T-helper 1 cell treated with Interleukin-12 subunit alpha and Interleukin-12 subunit beta and Interleukin-4 antibody, amounts not matched to agents 30 μg/mL and 1 μg/mL, for 36 hours (primary cell): ENCODE results near the gene PRRC2A.
A peak's percentile ranks its signal among the peaks of the same experiment; 100 is the strongest.

ENCODE experiments used
- H3K27ac Mint-ChIP-seq: one replicate; pipeline ENCODE4 v1.8.0; 2021; ENCODE audit warnings: mild to moderate bottlenecking, mixed read lengths
- H3K27me3 Mint-ChIP-seq: one replicate; pipeline ENCODE4 v1.8.0; 2021; ENCODE audit warnings: low read depth, mixed read lengths
- H3K36me3 Mint-ChIP-seq: one replicate; pipeline ENCODE4 v1.8.0; 2021; ENCODE audit warnings: low read depth, mixed read lengths
- H3K4me1 Mint-ChIP-seq: one replicate; pipeline ENCODE4 v1.8.0; 2021; ENCODE audit warnings: low read depth, mixed read lengths
- H3K4me3 Mint-ChIP-seq: one replicate; pipeline ENCODE4 v1.8.0; 2021; ENCODE audit warnings: mild to moderate bottlenecking, moderate library complexity, mixed read lengths
- H3K9me3 Mint-ChIP-seq: one replicate; pipeline ENCODE4 v1.8.0; 2021; ENCODE audit warnings: mixed read lengths

The PRRC2A gene

GRCh38 chr6:31626952-31627351, 6.4 kb downstream of the PRRC2A start:
- no peaks in the 10 kb centered on the region for H3K9me3 Mint-ChIP-seq
- no peak overlapping the region for H3K4me3 Mint-ChIP-seq
- H3K27ac Mint-ChIP-seq: no peak overlapping the region
- peaks cover 18% of the 10 kb centered on the region for H3K4me1 Mint-ChIP-seq
- H3K27me3 Mint-ChIP-seq: no peaks in the 10 kb centered on the region
- peaks cover 68% of the 10 kb centered on the region for H3K36me3 Mint-ChIP-seq

DNA sequence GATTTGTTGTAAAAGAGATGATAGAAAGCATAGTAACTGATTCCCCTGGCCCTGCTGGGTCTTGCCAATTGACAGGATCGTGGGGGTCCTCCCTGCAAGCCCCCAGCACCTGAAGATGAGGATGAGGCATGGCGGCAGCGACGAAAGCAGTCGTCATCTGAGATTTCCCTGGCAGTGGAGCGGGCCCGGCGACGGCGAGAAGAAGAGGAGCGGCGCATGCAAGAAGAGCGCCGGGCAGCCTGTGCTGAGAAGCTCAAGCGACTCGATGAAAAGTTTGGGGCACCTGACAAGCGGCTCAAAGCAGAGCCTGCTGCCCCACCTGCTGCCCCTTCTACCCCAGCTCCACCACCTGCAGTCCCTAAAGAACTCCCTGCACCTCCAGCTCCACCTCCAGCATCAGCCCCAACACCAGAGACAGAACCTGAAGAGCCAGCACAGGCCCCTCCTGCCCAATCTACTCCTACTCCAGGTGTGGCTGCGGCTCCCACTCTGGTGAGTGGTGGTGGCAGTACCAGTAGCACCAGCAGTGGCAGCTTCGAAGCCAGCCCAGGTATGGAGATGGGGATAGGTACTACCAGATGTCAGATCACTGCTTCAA, 7.3 kb downstream of the PRRC2A start:
- Mint-ChIP-seq H3K4me1 (peaks cover 9% of the 10 kb centered on the region), H3K4me3 (no peak overlapping the region), H3K9me3 (no peaks in the 10 kb centered on the region), H3K27me3 (no peaks in the 10 kb centered on the region), H3K27ac (no peak overlapping the region), H3K36me3 (peaks cover 62% of the 10 kb centered on the region)

DNA sequence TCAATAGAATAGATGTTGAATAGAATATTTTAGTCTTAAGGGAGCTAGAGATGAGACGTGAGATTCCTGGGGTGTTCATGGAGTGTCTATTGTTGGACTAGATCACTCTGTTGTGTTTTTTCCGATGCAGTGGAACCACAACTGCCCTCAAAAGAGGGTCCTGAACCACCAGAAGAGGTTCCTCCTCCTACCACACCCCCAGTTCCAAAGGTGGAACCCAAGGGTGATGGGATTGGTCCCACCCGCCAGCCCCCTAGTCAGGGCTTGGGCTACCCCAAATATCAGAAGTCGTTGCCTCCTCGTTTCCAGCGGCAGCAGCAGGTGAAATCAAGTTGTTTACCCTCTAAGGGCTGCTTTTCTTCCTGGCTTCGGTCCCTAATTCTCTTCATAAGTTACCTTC, 8.5 kb downstream of the PRRC2A start:
- H3K4me3 Mint-ChIP-seq: no peak overlapping the region

GRCh38 chr6:31630177-31630934, 9.8 kb downstream of the PRRC2A start:
- Mint-ChIP-seq H3K27ac (no peak overlapping the region), H3K9me3 (no peaks in the 10 kb centered on the region), H3K36me3 (peaks cover 63% of the 10 kb centered on the region), H3K4me1 (peaks cover 7% of the 10 kb centered on the region), H3K27me3 (no peaks in the 10 kb centered on the region), H3K4me3 (no peak overlapping the region)

More for the DNA sequence above, 8.5 kb downstream of the PRRC2A start:
- peaks cover 60% of the 10 kb centered on the region for H3K36me3 Mint-ChIP-seq
- no peaks in the 10 kb centered on the region for H3K9me3 Mint-ChIP-seq
- H3K27ac Mint-ChIP-seq: no peak overlapping the region
- H3K4me1 Mint-ChIP-seq: peaks cover 6% of the 10 kb centered on the region
- no peaks in the 10 kb centered on the region for H3K27me3 Mint-ChIP-seq

DNA sequence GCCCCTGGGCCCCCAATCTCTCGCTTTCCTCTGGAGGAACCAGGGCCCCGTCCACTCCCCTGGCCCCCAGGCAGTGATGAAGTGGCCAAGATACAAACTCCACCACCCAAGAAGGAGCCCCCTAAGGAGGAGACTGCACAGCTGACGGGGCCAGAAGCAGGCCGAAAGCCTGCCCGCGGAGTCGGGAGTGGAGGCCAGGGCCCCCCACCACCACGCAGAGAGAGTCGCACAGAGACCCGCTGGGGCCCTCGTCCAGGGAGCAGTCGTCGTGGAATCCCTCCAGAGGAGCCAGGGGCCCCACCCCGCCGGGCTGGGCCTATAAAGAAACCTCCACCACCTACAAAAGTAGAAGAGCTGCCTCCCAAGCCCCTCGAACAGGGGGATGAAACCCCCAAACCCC, 10.7 kb downstream of the PRRC2A start:
- no peak overlapping the region for H3K27ac Mint-ChIP-seq

DNA sequence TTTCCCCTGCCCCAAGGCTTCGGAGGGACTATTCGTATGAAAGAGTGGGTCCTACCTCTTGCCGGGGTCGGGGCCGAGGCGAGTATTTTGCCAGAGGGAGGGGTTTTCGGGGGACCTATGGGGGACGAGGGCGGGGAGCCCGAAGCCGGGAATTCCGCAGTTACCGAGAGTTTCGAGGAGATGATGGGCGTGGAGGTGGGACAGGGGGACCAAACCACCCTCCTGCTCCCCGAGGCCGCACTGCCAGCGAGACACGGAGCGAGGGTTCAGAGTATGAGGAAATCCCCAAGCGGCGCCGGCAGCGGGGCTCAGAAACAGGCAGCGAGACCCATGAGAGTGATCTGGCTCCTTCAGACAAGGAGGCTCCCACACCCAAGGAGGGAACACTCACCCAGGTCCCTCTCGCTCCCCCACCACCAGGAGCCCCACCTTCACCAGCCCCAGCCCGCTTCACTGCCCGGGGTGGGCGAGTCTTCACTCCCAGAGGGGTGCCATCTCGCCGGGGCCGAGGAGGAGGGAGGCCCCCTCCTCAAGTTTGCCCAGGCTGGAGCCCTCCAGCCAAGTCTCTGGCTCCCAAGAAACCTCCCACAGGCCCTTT, 11.3 kb downstream of the PRRC2A start:
- peaks cover 59% of the 10 kb centered on the region for H3K36me3 Mint-ChIP-seq

More for the DNA sequence above, 10.7 kb downstream of the PRRC2A start:
- H3K4me1 Mint-ChIP-seq: peaks cover 7% of the 10 kb centered on the region
- H3K9me3 Mint-ChIP-seq: no peaks in the 10 kb centered on the region
- peaks cover 59% of the 10 kb centered on the region for H3K36me3 Mint-ChIP-seq
- no peaks in the 10 kb centered on the region for H3K27me3 Mint-ChIP-seq
- H3K4me3 Mint-ChIP-seq: no peak overlapping the region

DNA sequence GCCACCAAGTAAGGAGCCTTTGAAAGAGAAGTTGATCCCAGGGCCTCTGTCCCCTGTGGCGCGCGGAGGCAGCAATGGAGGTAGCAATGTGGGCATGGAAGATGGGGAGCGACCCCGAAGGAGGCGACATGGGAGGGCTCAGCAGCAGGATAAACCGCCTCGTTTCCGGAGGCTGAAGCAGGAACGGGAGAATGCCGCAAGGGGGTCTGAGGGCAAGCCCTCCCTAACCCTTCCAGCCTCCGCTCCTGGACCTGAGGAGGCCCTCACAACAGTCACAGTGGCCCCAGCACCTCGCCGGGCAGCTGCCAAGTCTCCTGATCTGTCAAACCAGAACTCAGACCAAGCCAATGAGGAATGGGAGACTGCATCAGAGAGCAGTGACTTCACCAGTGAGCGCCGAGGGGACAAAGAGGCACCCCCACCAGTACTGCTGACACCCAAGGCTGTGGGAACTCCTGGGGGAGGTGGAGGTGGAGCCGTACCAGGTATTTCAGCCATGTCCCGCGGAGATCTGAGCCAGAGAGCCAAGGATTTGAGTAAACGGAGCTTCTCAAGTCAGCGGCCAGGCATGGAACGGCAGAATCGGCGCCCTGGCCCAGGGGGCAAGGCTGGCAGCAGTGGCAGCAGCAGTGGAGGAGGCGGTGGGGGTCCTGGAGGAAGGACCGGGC, 11.9 kb downstream of the PRRC2A start:
- H3K4me3 Mint-ChIP-seq: no peak overlapping the region
- no peak overlapping the region for H3K27ac Mint-ChIP-seq
- H3K36me3 Mint-ChIP-seq: peaks cover 58% of the 10 kb centered on the region
- H3K9me3 Mint-ChIP-seq: no peaks in the 10 kb centered on the region
- peaks cover 4% of the 10 kb centered on the region for H3K4me1 Mint-ChIP-seq
- H3K27me3 Mint-ChIP-seq: no peaks in the 10 kb centered on the region

More for the DNA sequence above, 11.3 kb downstream of the PRRC2A start:
- peaks cover 7% of the 10 kb centered on the region for H3K4me1 Mint-ChIP-seq
- H3K9me3 Mint-ChIP-seq: no peaks in the 10 kb centered on the region
- no peak overlapping the region for H3K27ac Mint-ChIP-seq
- H3K27me3 Mint-ChIP-seq: no peaks in the 10 kb centered on the region
- no peak overlapping the region for H3K4me3 Mint-ChIP-seq

- Mint-ChIP-seq H3K4me1 (peaks cover 2% of the 10 kb centered on the region), H3K27me3 (no peaks in the 10 kb centered on the region), H3K4me3 (no peak overlapping the region), H3K9me3 (no peaks in the 10 kb centered on the region), H3K27ac (no peak overlapping the region), H3K36me3 (peaks cover 52% of the 10 kb centered on the region)
These were observed 12.9 kb downstream of the PRRC2A start for GRCh38 chr6:31633447-31633846.

- Mint-ChIP-seq H3K27ac (peak overlapping the region; percentile 50), H3K27me3 (no peaks in the 10 kb centered on the region), H3K9me3 (no peaks in the 10 kb centered on the region), H3K36me3 (peaks cover 53% of the 10 kb centered on the region), H3K4me3 (no peak overlapping the region), H3K4me1 (peaks cover 2% of the 10 kb centered on the region)
These were observed 13.6 kb downstream of the PRRC2A start for GRCh38 chr6:31634131-31634530.

DNA sequence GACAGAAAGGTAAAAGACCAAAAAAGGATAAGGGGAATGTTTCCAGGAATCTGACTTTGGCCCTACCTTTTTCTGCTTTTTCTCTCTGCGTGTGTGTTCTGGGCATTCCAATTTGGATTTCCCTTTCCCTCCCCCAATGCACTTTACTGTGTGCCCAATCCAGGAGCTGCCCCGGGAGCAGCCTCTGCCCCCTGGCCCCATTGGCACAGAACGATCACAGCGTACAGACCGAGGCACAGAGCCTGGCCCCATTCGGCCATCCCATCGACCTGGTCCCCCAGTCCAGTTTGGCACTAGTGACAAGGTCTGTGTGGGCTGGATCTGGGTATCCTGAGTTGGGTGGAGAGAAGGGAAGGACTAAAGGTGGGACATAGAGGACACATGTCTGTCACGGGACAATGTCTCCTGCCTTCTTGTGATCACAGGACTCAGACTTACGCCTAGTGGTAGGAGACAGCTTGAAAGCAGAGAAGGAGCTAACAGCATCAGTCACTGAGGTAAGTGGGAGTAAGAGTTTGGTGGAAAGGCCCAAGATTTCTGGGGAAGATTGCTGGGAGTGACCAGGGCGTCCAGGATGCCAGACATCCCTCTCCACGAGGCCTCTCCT, 14.6 kb downstream of the PRRC2A start:
- no peaks in the 10 kb centered on the region for H3K9me3 Mint-ChIP-seq
- H3K36me3 Mint-ChIP-seq: peaks cover 49% of the 10 kb centered on the region
- H3K27me3 Mint-ChIP-seq: no peaks in the 10 kb centered on the region
- peaks cover 2% of the 10 kb centered on the region for H3K4me1 Mint-ChIP-seq
- H3K4me3 Mint-ChIP-seq: no peak overlapping the region
- H3K27ac Mint-ChIP-seq: no peak overlapping the region

GRCh38 chr6:31636698-31637596, 16.4 kb downstream of the PRRC2A start:
- H3K36me3 Mint-ChIP-seq: peaks cover 49% of the 10 kb centered on the region
- no peaks in the 10 kb centered on the region for H3K9me3 Mint-ChIP-seq
- H3K4me3 Mint-ChIP-seq: no peak overlapping the region
- H3K27me3 Mint-ChIP-seq: no peaks in the 10 kb centered on the region
- H3K27ac Mint-ChIP-seq: no peak overlapping the region
- peaks cover 2% of the 10 kb centered on the region for H3K4me1 Mint-ChIP-seq

- peaks cover under 1% of the 10 kb centered on the region for H3K4me1 Mint-ChIP-seq
- no peak overlapping the region for H3K27ac Mint-ChIP-seq
- H3K4me3 Mint-ChIP-seq: no peak overlapping the region
- peaks cover 51% of the 10 kb centered on the region for H3K36me3 Mint-ChIP-seq
- no peaks in the 10 kb centered on the region for H3K9me3 Mint-ChIP-seq
- H3K27me3 Mint-ChIP-seq: no peaks in the 10 kb centered on the region
These were observed 18.5 kb downstream of the PRRC2A start for GRCh38 chr6:31639043-31639442.

GRCh38 chr6:31639449-31639861, 18.9 kb downstream of the PRRC2A start:
- no peaks in the 10 kb centered on the region for H3K9me3 Mint-ChIP-seq
- H3K4me3 Mint-ChIP-seq: no peak overlapping the region
- no peaks in the 10 kb centered on the region for H3K4me1 Mint-ChIP-seq
- H3K36me3 Mint-ChIP-seq: peaks cover 50% of the 10 kb centered on the region
- H3K27me3 Mint-ChIP-seq: no peaks in the 10 kb centered on the region
- H3K27ac Mint-ChIP-seq: no peak overlapping the region
